Adipose tissue (tissue), 3 donors: ENCODE results near the gene ADNP2. TPM values are rescaled to one million over a fixed set of nuclear protein-coding genes. Genes with fewer than 3 reads are reported as not detected.

Experiments used
- H3K27ac ChIP-seq: one replicate; pipeline ENCODE4 v1.5.1; 2013; ENCODE audit warnings: low read depth, low read length
- WGBS, 3 donors: extraction: QIAGEN DNeasy Blood & Tissue Kit; methylation state at CpG; one replicate each; pipeline ENCODE4 v1.1.7; 2013; 5-methylcytosine and 5-hydroxymethylcytosine counted together
- polyA plus RNA-seq, 3 donors: library from polyadenylated mRNA; stranded (reverse); fragments of 200-250 nt; gene quantifications; one replicate each; pipeline ENCODE4 v1.2.3, GENCODE V29; 2013
- donor health status: healthy with polysubstance abuse.
- donor health status: Bipolar disorder and iron deficiency.
- donor health status: healthy.

ADNP2 gene
- polyA plus RNA-seq, 3 donors, result 3.8 to 8.9 (median 4.1) TPM

DNA sequence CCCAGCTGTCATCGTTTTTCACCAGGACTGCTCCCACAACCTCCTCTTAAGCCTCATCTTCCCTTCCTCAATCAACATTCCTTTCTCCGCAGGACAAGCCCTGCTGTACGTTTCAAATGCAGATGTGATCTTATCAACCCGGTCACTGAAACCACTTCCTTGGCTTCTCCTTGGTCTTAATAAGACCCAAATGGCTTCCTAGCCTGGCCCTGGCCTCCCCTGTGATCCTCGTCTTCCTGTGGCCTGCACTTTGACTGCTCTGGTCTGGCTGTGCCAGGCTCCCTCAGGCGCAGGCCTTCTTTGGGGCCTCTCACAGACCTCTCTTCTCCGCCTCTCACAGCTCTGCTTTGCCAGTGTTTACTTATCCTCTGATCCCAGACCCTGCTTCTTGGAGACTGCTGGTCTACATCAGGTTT lies 4.7 kb upstream of the ADNP2 start:
- 53 to 60% (median 57%) methylated on average over 7 of the region's 7 CpGs for WGBS, 3 donors
- no peak overlapping the region for H3K27ac ChIP-seq

DNA sequence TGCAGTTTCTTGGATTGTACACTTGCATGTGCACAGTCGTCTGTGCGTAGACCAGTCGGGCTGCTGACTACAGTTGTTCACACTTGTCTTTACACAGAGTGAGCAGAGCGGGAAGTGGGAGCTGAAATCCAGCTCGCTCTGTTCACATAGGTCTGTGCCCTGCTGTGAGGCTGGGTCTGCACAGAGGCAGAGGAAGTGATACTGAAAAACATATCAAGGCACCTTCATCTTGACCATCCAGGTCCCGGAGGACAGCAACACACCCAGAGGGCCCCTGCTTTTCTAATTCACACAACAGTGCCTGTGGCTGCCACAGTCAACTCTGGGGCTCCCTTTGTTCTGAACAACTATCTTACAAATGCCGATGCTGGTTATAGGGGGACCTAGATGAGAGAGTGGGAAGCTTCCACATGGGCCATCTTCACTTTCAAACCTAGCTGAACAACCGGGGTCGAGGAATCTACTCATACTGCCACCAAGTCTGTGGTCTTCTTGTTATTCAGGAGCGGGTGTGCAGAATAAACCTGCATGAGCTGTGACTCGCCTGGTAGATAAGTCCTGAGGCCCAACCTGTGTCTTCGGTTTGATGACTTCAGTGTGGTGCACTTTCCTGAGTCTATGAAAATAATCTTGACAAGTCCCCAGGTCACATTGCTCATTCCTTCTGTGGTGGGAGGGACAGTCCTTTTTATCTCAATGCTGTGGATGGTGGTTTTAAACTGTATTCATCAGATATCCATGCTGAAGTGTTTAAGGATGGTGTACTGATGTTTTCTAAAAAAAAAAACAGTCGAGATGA lies 3.5 kb upstream of the ADNP2 start:
- no peak overlapping the region for H3K27ac ChIP-seq

DNA sequence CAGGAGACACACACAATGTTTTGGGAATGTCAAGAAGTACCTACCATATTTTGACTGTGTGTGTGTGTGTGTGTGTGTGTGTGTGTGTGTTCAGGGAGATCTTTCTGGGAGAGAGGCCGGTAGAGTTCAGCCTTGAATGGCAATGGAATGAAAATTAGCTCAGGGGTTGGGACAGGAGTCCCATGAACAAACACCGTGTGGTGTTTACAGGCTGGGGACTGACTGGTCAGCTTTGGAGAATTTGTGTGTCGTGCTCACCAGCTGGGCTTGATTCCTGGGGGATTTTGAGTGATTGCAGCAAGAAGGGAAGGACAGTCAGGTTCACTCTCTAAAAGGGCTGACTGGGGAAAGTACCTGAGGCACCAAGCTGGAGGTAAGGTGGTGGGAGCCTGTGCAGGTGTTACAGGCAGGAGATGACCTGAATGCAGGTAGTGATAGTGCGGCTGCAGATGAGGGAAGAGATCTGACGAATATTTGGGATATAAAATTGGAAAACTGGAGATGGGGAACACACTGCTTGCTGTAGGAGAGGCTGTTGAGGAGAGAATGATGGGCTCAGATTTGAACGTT lies 2.5 kb upstream of the ADNP2 start:
- WGBS, 3 donors, result 28 to 65% (median 36%) methylated on average over 6 of the region's 6 CpGs
- H3K27ac ChIP-seq, result no peak overlapping the region

More for the DNA sequence above, 3.5 kb upstream of the ADNP2 start:
- 86 to 90% (median 89%) methylated on average over 13 of the region's 13 CpGs for WGBS, 3 donors

DNA sequence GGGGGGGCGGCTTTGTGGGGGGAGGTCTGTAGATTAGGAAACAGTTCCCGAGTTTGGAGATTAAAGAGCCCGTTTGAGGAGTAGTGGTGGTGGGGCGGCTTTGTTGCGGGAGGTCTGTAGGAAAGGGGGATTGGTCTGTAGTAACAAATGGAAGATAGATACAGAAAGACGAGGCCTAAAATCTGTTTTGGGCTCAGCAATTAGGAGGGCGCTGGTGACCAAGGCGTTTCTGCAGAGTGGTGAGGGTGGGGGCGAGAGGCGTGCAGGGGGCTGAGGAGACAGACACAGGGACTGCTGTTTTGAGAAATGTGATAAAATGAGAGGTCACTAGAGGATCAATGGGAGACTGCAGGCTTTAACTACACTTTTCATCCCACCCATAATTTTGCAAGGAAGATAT lies 1.6 kb upstream of the ADNP2 start:
- H3K27ac ChIP-seq, result no peak overlapping the region
- WGBS, 3 donors, result 59 to 68% (median 63%) methylated on average over 10 of the region's 10 CpGs

DNA sequence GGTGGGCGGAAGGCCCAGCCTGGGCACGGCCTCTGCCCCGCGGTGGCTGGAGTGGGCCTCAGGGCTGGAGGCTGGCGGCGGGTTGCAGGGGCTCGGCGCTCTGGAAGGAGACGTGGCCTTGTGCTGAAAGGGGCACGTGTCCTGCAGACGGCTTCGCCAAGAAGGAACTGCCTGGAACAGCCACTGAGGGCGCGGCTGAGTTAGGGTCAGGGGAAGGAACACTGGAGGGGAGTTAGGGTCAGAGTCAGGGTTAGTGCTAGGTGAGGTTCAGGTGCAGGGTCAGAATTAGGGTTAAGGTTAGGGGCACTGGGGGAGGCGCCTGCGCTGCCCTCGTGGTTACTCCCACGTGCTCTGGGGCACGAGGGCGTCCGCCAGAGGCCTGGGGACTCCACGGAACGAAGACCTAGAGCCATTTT lies 933 bp upstream of the ADNP2 start:
- WGBS, 3 donors, result 91 to 93% (median 92%) methylated on average over 20 to 23 of the region's 23 CpGs
- no peak overlapping the region for H3K27ac ChIP-seq

DNA sequence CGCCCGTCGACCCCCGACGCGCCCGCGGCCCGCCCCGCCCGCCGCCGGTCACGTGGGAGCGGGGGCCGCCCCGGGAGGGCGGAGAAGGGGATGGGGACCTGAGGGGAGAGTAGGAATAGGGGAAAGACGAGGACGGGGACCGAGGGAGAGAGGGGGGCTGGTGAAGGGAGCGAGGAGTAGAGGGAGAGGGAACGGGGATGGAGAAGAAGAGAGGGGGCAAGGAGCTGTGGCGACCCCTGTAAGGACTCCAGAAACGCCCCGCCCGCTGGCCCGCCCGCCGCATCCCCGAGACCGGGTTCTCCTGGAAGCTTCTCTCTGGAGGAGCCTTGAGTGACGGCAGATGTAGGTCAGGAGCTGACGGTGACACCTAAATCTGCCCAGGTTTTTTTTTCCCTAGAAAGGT lies 615 bp downstream of the ADNP2 start:
- H3K27ac ChIP-seq, result no peak overlapping the region
- WGBS, 3 donors, result 1 to 3% (median 1%) methylated on average over 19 to 34 of the region's 34 CpGs

DNA sequence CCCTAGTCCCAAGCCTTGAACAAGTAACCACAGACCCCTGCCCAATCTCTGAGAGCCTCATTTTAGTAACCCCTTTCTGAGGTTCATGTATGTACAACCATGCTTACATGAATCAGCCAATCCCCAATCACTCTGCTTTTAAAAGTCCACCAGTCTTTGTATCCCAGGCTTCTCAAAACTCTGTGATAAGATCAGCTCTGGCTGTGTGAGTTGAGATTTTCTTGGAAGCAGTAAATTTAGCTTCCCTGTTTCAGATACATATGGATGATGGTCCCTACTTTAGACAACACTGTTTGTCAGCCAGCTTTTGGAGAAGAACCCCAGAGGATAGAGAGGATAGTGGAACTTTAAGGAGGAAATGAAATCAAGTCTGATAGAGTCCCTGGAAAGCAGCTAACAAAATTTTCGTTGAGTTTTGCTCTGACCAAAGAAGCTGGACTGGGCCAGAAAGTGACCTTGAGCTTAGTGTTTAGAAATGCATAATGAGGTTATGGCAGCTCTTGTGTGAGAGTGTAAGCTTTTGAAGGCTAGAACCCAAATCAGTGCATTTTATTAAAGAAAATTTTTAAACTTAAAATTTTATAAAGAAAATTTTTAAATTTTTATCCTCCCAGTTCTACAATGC lies 3.7 kb downstream of the ADNP2 start:
- H3K27ac ChIP-seq, result no peak overlapping the region
- 6 to 28% (median 27%) methylated on average over 1 of the region's 1 CpG for WGBS, 3 donors

DNA sequence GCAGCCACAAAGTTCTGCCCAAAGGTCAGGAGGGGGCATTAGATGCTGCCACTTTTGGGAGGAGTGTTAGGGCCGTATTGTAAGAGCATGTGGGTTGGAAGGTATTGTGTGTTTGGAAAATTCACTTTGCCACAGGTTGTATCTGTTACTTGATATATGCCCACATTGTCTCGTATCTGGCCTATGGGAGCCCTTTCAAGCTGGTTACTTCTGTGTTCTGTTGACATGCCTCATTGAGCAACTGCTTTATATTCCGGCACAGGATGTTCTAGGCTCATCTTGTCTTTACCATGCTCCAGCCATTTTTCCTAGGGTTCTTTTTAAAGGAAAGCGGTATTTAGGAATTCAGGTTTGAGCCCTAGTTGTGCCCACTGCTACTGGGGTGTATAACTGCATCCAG lies 6.0 kb downstream of the ADNP2 start:
- WGBS, 3 donors, result 83 to 98% (median 88%) methylated on average over 4 of the region's 4 CpGs
- H3K27ac ChIP-seq, result no peak overlapping the region

DNA sequence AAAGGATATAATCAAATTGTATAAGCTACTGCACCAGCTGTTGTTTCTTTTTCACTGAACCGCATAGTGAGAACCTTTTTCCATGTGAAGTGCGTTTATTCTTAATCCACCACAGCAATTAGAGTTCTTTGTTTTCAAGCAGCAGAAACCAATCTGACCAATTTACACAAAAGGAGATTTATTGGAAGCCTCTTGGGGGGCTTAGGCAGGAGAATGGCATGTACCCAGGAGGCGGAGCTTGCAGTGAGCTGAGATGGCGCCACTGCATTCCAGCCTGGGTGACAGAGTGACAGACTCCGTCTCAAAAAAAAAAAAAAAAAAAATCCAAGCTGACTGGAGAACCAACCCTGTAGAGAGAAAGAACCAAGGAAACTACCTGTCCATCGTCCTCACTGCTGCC lies 10.0 kb downstream of the ADNP2 start:
- WGBS, 3 donors, result 86 to 91% (median 89%) methylated on average over 6 of the region's 6 CpGs
- no peak overlapping the region for H3K27ac ChIP-seq

DNA sequence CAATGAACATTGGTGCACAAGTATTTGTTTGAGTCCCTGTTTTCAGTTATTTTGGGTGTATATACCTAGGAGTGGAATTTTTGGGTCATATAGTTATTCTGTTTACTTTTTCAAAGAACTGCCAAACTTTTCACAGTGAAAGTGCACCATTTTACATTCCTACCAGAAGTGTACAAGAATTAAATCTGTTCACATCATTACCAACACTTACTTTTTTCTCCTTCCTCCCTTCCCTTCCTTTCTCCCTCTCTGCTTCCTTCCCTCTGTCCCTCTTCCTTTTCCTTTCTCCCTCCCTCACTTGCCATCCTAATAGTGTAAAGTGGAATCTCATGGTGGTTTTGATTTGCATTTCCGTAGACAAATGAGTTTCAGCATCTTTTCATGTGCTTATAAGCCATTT lies 11.9 kb downstream of the ADNP2 start:
- 9 to 98% (median 76%) methylated on average over 1 of the region's 1 CpG for WGBS, 3 donors

DNA sequence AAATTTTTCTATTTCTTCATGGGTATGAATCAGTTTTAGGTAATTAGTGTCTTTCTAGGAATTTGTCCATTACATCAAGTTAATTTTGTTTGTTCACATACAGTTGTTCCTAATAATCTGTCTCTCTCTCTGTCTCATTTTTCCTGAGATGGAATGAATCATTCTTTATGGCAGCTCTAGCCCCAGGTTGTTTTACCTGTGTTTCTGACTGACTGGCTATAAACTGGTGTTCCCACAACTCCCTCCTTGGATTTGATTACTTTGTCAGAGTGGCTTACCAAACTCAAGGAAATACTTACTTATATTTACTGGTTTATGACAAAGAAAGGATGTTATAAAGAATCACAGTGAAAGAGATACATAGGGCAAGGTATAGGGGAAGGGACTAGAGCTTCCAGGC lies 15.1 kb downstream of the ADNP2 start:
- H3K27ac ChIP-seq, result no peak overlapping the region

More for the DNA sequence above, 11.9 kb downstream of the ADNP2 start:
- no peak overlapping the region for H3K27ac ChIP-seq

DNA sequence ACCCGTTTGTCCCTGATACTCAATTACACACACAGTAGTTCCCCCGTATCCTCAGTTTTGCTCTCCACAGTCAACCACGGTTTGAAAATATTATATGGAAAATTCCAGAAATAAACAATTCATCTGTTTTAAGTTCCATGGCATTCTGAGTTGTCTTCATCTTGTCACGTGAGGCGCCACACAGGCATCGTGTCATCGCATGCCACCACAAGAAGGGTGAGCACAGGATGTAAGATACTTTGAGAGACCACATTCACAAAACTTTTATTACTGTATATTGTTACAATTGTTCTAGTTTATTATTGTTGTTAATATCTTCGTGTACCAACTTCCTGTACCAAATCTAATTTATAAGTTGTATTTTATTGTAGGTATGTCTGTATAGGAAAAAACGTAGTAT lies 17.7 kb downstream of the ADNP2 start:
- WGBS, 3 donors, result 93 to 96% (median 93%) methylated on average over 9 of the region's 9 CpGs

DNA sequence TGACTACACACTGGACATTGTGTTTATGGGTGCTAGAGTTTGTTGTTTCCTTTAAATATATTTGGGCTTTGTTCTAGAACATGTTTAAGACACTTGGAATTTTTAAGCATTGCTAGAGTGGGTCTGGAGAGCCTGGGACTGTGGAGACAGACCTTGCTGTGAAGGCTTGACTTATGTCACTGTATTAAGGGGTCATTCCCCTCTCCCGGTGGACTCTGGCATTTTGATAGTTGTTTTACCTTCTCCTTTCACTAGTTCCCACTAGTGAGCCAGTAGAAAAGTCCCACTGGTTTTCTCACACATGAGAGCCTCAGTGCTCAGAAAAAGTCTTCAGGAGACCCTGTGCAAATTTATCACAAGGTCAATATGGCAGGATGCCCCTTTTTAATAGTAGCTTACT lies 18.6 kb downstream of the ADNP2 start:
- WGBS, 3 donors, result 92 to 96% (median 93%) methylated on average over 1 of the region's 1 CpG
- H3K27ac ChIP-seq, result no peak overlapping the region

More for the DNA sequence above, 17.7 kb downstream of the ADNP2 start:
- no peak overlapping the region for H3K27ac ChIP-seq

DNA sequence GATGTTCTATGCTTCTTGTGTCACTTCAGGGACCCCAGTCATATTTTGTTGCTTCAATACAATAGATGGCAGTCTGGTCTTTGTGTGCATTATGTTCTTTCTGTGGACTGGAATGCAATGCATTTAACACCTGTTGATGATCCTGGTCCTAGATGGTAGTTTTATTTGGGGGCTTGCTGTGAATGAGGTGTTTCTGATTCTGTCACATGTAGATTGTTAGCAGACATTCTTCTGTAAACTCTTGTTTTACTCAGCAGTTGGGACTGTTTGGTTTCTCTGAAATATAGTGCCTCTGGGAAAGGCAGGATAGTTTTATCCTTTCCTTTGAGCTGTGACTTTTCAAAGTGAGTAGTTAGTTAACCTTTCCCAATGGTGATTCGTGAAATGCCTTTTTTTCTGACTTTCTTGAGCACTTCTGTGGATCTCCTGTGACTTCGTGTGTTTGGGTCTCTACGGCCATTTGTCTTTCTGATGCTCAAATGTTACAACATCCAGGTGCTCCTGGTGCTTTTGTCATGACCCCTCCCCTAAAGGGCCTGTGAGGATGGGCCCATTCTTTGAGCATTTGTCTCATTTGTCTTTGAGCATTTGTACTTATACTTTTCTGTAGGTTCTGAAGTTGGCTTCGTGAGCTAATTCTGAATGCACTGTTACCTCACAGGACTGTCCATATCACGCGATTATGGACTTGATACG lies 20.8 kb downstream of the ADNP2 start:
- 66 to 95% (median 84%) methylated on average over 7 of the region's 7 CpGs for WGBS, 3 donors
- H3K27ac ChIP-seq, result no peak overlapping the region

DNA sequence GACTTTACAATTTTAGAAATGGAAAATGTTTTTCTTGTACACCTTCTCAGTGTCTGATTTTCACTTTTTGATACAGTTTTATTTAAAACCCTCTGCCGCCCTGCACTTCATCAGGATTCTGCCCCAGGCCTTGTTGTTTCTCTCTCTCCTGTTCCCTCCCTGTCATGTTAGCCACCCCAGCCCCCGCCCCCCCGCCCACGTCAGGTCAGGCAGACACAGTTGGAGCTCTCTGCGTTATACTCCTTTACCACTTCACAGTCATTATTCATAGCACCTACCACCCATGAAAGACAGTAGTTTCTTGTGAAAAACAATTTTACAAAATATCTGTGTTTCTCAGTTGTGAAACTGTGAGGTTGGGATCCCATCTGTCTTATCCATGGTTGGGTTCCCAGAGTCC lies 21.5 kb downstream of the ADNP2 start:
- no peak overlapping the region for H3K27ac ChIP-seq
- 76 to 94% (median 79%) methylated on average over 5 of the region's 5 CpGs for WGBS, 3 donors

DNA sequence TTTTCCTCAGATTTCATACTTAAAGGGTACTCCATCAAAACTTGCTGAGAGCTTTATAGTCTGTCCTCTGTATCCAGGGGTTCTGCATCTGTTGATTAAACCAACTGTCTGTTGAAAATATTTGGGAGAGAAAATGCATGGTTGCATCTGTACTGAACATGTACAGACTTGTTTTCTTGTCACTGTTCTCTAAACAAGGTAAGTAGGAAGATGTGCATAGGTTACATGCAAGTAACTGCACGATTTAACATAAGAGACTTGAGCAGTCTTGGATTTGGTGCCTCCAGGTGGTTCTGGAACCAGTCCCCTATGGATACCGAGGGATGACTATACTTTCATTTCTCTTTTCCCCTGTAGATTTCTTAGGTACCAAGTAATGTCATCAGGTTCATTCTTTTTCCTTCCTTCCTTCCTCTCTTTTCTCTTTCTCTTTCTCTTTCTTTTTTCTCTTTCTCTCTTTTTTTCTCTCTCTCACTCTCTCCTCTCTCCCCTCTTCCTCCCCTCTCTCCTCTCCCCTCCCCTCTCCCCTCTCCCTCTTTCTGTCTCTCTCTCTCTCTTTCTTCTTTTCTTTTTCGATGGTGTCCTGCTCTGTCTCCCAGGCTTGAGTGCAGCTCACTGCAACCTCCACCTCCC lies 23.2 kb downstream of the ADNP2 start:
- no peak overlapping the region for H3K27ac ChIP-seq
- 87 to 93% (median 92%) methylated on average over 3 of the region's 3 CpGs for WGBS, 3 donors

DNA sequence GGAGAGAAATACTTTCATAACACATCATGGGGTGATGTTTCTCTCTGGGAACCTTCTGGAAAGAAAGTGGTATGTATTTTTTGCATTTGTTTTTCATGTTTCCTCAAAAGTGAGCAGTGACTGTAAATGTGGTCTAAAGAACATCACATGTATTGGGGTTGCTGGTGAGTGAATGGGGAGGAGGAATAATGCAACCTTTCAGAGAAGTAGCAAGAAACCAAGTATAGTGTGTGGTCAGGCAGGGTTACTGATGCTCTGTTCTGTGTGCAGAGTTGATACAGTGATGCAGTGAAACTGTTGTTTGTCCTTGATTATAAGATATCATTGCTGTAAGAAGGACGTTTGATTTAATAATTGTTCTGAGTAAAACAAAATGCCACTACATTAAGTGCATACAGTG lies 24.1 kb downstream of the ADNP2 start:
- WGBS, 3 donors, result 50 to 85% (median 81%) methylated on average over 1 of the region's 1 CpG

DNA sequence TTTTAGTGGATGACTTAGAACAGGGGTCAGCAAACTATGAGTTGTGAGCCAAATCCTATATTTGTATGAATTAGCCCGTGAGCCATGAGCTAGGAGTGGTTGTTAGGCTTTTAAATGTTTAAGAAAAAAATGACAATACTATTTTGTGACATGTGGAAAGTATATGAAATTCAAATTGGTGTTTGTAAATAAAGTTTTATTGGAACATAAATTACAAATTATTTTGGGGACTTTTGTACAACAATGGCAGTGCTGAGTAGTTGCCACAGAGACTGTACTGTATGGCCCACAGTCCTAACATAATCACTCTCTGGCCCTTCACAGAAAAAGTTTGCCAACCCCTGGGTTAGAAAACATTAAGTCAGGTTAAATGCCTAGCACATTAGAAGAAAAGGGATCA lies 26.1 kb downstream of the ADNP2 start:
- H3K27ac ChIP-seq, result no peak overlapping the region
- 90 to 97% (median 96%) methylated on average over 1 of the region's 1 CpG for WGBS, 3 donors

More for the DNA sequence above, 24.1 kb downstream of the ADNP2 start:
- H3K27ac ChIP-seq, result no peak overlapping the region

DNA sequence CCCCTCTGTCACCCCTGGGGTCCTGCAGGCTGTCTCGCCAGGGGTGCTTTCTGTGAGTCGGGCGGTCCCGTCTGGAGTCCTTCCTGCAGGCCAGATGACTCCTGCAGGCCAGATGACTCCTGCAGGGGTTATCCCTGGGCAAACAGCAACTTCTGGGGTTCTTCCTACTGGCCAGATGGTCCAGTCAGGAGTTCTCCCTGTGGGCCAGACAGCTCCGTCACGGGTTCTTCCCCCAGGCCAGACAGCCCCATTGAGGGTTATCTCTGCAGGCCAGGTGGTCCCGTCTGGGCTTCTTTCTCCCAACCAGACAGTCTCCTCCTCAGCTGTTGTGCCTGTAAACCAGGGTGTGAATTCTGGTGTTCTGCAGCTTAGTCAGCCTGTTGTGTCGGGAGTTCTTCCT lies 27.6 kb downstream of the ADNP2 start:
- WGBS, 3 donors, result 91 to 95% (median 94%) methylated on average over 8 of the region's 8 CpGs
- H3K27ac ChIP-seq, result no peak overlapping the region
